GM23248 (cell line): ENCODE results near the gene MYO5B.

ENCODE experiments used
- EZH2 ChIP-seq: fragments of 200-600 bp; sonication (generic); IDR thresholded peaks from 2 replicates; pipeline ENCODE4 v1.6.1; 2018; ENCODE audit warnings: antibody characterized with exemption, mild to moderate bottlenecking; ENCODE audit not compliant: insufficient read depth, poor library complexity, severe bottlenecking
- EZH2phosphoT487 ChIP-seq: fragments of 200-600 bp; sonication (generic); IDR thresholded peaks from 2 replicates; pipeline ENCODE4 v1.6.1; 2018; ENCODE audit warnings: antibody characterized with exemption, moderate library complexity, mild to moderate bottlenecking, low read depth; ENCODE audit not compliant: insufficient read depth

DNA sequence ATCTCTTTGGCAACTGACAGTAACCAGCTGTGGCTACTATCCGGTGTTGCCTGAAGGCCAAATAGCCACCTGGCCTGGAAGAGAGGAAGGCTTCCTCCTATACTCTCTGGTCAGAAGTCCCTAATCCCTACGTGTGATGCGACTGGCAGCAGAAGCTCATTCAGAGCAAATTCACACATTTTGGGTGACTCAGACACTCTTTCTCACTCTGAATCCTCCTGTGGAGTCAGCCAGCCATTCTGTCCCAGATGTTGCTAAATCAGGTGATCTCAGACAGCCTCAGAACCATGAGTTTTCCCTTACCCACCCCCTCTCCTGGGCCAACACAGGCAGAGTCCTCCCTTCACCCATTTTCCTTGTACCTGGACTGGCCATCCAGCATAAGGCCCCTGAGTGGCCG is 36.7 kb upstream of the MYO5B start:
- no peak for TF ChIP-seq EZH2
- TF ChIP-seq EZH2phosphoT487: no peak
